Measurements from ENCODE around the gene AKAP7.

DNA sequence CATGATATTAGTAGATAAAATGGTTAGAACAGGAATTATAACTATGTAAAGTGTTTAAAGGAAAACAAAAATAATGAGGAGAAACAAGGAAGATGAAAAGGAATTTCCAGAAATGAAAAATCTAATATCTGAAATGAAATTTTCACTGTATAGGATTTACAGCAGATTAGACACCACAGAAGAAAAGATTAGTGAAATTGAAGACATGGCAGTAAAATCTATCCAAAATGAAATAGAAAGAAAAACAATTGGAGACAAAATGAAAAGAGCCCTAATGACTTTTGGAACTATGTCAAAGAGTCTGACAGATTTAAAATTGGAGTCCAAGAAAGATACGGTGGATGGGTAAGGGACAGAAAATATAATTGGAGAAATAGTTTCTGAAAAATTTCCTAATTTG lies 174.2 kb downstream of the AKAP7 start:
- TF ChIP-seq ZNF121 (tag by site-specific recombination; IDR thresholded peaks at IDR 0.05) (no peak), ZNF416 (tag by site-specific recombination; IDR thresholded peaks at IDR 0.05) (no peak), CTCF (tag by site-specific recombination; IDR thresholded peaks at IDR 0.05) (no peak), YY1 (tag by site-specific recombination; IDR thresholded peaks at IDR 0.05) (no peak), ZNF561 (tag by site-specific recombination; IDR thresholded peaks at IDR 0.05; ENCODE audit: borderline replicate concordance) (no peak)
